Urinary bladder (tissue), 4 donors: ENCODE measurements around the gene CYP26A1. TPM values are rescaled to one million over a fixed set of nuclear protein-coding genes. Genes with fewer than 3 reads are reported as not detected.

Source experiments
- DNase-seq: peaks from one replicate; pipeline ENCODE4 v3.0.0-alpha.2; 2015; ENCODE audit errors: extremely low spot score
- H3K27ac ChIP-seq: one replicate; pipeline ENCODE4 v1.5.1; 2013; ENCODE audit warnings: low read depth, mild to moderate bottlenecking, moderate library complexity
- H3K36me3 ChIP-seq: one replicate; pipeline ENCODE4 v1.6.1; 2013; ENCODE audit warnings: mild to moderate bottlenecking, moderate library complexity; ENCODE audit not compliant: insufficient read depth
- H3K4me1 ChIP-seq: one replicate; pipeline ENCODE4 v1.6.1; 2013; ENCODE audit warnings: mild to moderate bottlenecking, moderate library complexity; ENCODE audit not compliant: insufficient read depth
- H3K4me3 ChIP-seq: one replicate; pipeline ENCODE4 v1.5.1; 2013; ENCODE audit warnings: low read depth, low read length
- WGBS: extraction: QIAGEN DNeasy Blood & Tissue Kit; methylation state at CpG from one replicate; pipeline ENCODE4 v1.1.7; 2013; 5-methylcytosine and 5-hydroxymethylcytosine counted together
- polyA plus RNA-seq: library from polyadenylated mRNA; stranded (reverse); fragments of 200-250 nt; gene quantifications from one replicate; pipeline ENCODE4 v1.2.3, GENCODE V29; 2013
- total RNA-seq: library from RNA; depleted of rRNA; stranded (reverse); fragments of >200 nt; gene quantifications from one replicate; pipeline ENCODE4 v1.2.3, GENCODE V29; 2014
- donor health status: healthy with polysubstance abuse.
- donor health status: healthy.

The CYP26A1 gene, protein sequence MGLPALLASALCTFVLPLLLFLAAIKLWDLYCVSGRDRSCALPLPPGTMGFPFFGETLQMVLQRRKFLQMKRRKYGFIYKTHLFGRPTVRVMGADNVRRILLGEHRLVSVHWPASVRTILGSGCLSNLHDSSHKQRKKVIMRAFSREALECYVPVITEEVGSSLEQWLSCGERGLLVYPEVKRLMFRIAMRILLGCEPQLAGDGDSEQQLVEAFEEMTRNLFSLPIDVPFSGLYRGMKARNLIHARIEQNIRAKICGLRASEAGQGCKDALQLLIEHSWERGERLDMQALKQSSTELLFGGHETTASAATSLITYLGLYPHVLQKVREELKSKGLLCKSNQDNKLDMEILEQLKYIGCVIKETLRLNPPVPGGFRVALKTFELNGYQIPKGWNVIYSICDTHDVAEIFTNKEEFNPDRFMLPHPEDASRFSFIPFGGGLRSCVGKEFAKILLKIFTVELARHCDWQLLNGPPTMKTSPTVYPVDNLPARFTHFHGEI
- not detected for total RNA-seq
- polyA plus RNA-seq: not detected

DNA sequence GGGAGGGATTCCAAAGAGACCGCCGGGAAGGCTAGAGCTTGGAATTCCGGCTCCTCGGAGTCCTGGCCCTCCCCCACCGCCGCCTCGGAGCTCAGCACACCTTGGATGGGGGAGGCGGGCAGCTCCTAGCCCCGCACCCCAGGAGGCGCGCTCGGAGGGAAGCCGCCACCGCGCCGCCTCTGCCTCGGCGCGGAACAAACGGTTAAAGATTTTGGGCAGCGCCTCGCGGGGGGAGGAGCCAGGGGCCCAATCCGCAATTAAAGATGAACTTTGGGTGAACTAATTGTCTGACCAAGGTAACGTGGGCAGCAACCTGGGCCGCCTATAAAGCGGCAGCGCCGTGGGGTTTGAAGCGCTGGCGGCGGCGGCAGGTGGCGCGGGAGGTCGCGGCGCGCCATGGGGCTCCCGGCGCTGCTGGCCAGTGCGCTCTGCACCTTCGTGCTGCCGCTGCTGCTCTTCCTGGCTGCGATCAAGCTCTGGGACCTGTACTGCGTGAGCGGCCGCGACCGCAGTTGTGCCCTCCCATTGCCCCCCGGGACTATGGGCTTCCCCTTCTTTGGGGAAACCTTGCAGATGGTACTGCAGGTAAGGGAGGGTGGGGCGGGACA lies at the start of gene CYP26A1:
Gene CYP26A1 (plus strand): TSS at position 355 of the 608 bp plus-strand sequence. CDS start 42 bp downstream, at position 397.
- no peak for DNase-seq
- Histone ChIP-seq H3K4me3 (peak within 1 kb of the TSS; percentile 29), H3K27ac (no peak within 1 kb of the TSS), H3K4me1 (peaks cover 4% of the 10 kb centered on the region), H3K36me3 (no peaks in the 10 kb centered on the region)
- WGBS: under 1% methylated on average over 52 of the region's 52 CpGs

DNA sequence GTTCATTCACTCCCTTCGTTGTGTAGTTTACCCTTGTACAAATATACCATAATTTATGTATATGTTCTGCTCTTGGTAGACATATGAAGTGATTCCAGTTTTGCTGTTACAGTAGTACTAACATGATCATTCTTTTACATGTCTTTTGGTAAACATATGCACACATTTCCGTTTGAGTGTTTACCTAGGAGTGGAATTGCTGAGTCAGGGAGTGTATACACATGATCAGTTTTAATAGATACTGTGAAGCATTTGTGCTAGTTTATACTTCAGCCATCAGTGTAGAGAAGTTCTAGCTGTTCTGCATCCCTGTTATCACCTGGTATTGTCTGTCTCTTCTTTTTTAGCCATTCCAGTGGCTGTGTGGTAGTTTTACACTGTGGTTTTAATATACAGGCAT lies 47.6 kb upstream of the CYP26A1 start:
- Histone ChIP-seq H3K4me3 (no peak overlapping the region), H3K4me1 (no peaks in the 10 kb centered on the region), H3K27ac (no peak overlapping the region), H3K36me3 (no peaks in the 10 kb centered on the region)
- WGBS: 63% methylated on average over 2 of the region's 2 CpGs
- DNase-seq: no peak

DNA sequence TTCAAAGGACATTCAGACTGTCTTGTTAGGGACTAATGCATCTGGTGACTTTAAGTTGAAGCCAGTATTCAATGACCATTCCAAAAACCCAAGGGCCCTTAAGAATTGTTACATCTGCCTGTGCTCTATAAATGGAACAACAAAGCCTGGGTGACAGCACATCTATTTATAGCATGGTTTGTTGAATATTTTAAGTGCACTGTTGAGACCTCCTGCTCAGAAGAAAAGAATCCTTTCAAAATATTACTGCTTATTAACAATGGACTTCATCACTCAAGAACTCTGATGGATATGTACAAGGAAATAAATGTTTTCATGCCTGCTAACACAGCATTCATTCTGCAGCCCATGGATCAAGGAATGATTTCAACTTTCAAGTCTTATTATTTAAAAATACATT lies 46.2 kb upstream of the CYP26A1 start:
- Histone ChIP-seq H3K36me3 (no peaks in the 10 kb centered on the region), H3K4me1 (no peaks in the 10 kb centered on the region), H3K27ac (no peak overlapping the region), H3K4me3 (no peak overlapping the region)
- DNase-seq: no peak

DNA sequence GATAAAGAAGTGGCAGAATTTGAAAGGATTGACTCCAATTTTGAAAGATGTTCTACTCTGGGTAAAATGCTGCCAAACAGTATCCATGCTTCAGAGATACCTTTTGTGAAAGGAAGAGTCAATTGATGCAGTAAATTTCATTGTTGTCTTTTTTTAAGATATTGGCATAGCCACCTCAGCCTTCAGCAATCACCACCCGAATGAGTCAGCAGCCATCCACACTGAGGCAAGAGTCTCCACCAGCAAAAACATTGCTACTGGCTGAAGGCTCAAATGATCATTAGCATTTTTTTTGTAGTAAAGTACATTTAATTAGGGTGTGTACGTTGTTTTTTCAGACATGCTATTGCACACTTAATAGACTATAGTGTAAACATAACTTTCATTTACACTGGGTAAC lies 44.8 kb upstream of the CYP26A1 start:
- WGBS: 84% methylated on average over 2 of the region's 2 CpGs
- Histone ChIP-seq H3K4me1 (no peaks in the 10 kb centered on the region), H3K36me3 (no peaks in the 10 kb centered on the region), H3K4me3 (no peak overlapping the region), H3K27ac (no peak overlapping the region)
- DNase-seq: no peak

DNA sequence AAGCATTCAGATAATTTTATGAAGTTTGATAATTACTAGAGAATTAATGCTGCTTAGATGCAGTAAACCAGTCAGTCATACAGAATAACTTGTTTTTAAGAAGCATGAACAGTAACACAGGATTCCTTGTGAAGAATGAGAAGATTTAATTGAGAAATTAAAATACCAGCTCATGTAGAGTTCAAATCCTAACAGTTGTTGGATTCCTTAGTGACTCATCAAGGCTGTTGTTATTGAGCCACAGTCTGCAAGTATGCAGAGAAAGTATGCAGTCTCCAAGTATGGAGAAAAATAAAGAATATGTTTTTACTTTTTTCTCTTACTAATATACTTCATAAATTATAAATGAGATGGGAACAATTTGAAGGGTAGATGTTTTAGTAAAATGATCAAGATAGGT lies 43.3 kb upstream of the CYP26A1 start:
- Histone ChIP-seq H3K4me3 (no peak overlapping the region), H3K4me1 (no peaks in the 10 kb centered on the region), H3K36me3 (no peaks in the 10 kb centered on the region), H3K27ac (no peak overlapping the region)
- DNase-seq: no peak

DNA sequence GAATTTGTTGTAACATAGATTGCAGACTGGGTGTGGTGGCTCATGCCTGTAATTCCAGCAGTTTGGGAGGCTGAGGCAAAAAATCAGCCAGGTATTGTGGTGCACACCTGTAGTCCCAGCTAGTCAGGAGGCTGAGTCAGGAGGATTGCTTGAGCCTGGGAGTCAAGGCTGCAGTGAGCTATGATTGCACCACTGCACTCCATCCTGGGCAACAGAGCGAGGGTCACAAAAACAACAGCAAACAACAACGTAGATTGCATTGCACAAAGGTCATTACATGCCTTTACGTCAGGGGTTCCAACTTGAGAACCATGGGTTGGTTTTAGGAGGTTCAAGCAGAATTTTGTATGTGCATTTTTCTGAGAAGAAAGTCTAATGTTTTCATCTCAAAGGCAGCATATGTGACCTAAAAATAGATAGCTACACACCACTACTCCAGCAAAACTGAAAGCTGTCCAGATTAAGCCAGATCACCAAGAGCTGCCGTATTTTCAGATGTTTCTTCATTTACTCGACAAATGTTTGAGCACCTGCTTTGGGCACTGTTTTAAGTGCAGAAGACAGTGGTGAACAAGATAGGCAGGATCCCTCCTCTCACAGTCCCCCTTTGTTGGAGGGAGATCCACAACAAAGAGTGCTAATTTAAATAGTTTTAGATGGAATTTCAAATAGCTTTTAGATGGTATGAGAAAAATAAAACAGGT lies 41.4 kb upstream of the CYP26A1 start:
- no peaks in the 10 kb centered on the region for H3K36me3 ChIP-seq
- DNase-seq: no peak
- no peaks in the 10 kb centered on the region for H3K4me1 ChIP-seq
- H3K27ac ChIP-seq: no peak overlapping the region
- H3K4me3 ChIP-seq: no peak overlapping the region
- 86% methylated on average over 5 of the region's 5 CpGs for WGBS

DNA sequence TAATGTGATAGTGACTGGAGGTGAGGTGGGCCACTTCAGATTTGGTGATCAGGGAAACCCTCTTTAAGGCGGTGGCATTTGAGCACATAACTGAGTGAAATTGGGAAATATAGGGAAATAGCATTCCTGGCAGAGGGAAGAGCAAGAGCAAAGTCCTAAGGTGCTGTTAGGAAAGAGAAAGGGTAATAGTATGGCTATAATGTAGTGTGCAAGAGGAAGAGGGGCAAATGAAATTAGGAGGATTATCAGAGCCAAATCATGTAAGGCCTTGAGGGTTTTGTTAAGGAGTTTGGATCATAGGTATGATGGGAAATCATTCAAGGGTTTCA lies 40.9 kb upstream of the CYP26A1 start:
- Histone ChIP-seq H3K27ac (no peak overlapping the region), H3K4me1 (no peaks in the 10 kb centered on the region), H3K36me3 (no peaks in the 10 kb centered on the region), H3K4me3 (no peak overlapping the region)
- DNase-seq: no peak
- 97% methylated on average over 1 of the region's 1 CpG for WGBS

DNA sequence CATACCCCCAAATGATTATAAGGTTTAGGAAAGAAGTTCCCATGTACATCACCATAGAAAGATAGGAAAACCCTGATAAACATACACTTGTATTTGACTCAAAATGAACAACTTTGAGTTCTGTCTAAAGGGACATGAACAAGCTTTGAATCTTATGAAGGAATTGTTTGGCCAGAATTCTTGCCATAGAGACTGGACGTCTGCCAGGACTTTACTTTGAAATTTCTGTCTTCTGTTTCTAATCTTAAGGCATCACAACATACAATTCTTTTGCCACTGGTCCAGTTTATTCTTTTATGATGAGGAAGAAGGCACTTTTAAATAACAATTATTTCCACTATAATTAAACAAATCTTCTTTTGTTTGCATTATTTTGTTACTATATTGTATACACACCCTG lies 39.3 kb upstream of the CYP26A1 start:
- Histone ChIP-seq H3K27ac (no peak overlapping the region), H3K4me3 (no peak overlapping the region), H3K4me1 (no peaks in the 10 kb centered on the region), H3K36me3 (no peaks in the 10 kb centered on the region)
- 16% methylated on average over 1 of the region's 1 CpG for WGBS
- no peak for DNase-seq

DNA sequence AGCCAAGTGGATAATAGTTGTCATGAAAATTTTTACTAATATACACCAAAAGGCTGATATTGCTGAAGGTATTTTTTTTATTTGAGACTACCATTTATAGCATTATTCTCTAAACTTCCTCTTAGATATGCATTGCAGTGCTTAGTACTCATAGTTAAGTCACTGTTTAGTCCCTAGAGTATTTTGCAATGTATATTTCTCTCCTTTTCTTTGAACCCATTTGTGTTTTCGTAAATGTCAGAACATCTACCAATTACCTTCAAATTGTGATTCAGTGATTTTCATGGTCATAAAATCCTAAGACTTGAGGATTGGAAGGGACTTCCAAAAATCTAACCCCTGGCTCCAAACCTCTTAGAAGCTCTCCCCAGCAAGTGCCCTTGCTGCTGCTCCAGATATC lies 34.6 kb upstream of the CYP26A1 start:
- 98% methylated on average over 1 of the region's 1 CpG for WGBS
- H3K4me3 ChIP-seq: no peak overlapping the region
- DNase-seq: no peak
- H3K36me3 ChIP-seq: no peaks in the 10 kb centered on the region
- H3K27ac ChIP-seq: no peak overlapping the region
- H3K4me1 ChIP-seq: no peaks in the 10 kb centered on the region

DNA sequence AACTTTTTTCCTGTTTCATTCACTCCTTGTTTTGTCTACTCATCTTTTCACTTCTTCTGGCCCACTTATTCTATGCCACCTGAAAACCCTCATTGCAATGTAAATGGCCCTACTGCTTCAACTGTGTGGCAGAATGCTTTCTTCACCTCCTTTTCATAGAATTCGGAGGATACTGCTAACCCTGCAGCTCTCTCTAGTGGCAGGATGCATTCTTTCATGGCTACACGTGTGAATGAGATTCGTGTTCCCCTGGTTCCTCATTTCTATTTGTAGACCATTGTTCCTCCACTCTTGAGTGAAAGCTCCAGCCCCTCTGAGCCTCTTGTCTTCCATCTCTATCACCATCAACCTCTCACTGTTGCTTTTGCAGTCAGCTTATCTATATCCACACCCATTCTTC lies 34.0 kb upstream of the CYP26A1 start:
- Histone ChIP-seq H3K4me3 (no peak overlapping the region), H3K27ac (no peak overlapping the region), H3K36me3 (no peaks in the 10 kb centered on the region), H3K4me1 (no peaks in the 10 kb centered on the region)
- no peak for DNase-seq
- WGBS: 34% methylated on average over 3 of the region's 3 CpGs

DNA sequence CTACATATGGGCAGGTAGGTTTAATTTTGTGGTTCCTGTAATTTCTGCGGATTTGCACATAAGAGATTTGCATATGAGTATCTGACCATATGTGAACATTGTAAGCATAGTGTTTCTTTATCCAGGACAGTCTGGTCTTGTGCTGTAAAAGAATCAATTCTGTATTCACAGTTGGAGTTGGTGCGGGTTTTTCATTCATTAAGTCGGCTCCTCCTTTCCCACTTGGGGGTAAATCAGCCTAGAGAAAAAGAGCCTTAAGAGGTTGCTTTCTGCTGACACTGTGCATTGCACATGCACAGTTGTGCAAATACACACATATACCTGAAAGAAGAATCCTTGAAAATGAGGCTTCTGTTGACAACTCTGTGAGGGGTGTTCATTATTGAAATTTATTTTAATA lies 19.2 kb upstream of the CYP26A1 start:
- H3K36me3 ChIP-seq: no peaks in the 10 kb centered on the region
- no peak overlapping the region for H3K4me3 ChIP-seq
- no peak for DNase-seq
- H3K27ac ChIP-seq: no peak overlapping the region
- WGBS: 87% methylated on average over 3 of the region's 3 CpGs
- no peaks in the 10 kb centered on the region for H3K4me1 ChIP-seq

DNA sequence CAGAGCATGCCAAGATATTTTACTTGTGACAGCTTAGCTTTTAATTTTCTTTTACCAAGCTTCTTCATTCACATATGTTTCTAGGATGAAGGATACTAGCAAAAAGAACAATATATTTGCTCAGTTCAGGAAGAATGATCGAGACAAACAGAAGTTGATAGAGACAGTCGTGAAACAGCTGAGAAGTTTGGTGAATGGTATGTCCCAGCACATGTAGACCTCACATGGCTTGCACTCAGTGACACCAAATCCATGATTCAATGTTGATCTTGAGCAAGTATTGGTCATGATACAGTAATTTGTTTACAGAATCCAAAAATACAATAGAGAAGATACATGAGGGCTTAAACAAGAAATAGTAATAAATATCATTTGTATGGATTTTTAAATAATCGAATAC lies 15.6 kb upstream of the CYP26A1 start:
- Histone ChIP-seq H3K4me3 (no peak overlapping the region), H3K36me3 (no peaks in the 10 kb centered on the region), H3K4me1 (no peaks in the 10 kb centered on the region), H3K27ac (no peak overlapping the region)
- WGBS: 96% methylated on average over 3 of the region's 3 CpGs
- no peak for DNase-seq

DNA sequence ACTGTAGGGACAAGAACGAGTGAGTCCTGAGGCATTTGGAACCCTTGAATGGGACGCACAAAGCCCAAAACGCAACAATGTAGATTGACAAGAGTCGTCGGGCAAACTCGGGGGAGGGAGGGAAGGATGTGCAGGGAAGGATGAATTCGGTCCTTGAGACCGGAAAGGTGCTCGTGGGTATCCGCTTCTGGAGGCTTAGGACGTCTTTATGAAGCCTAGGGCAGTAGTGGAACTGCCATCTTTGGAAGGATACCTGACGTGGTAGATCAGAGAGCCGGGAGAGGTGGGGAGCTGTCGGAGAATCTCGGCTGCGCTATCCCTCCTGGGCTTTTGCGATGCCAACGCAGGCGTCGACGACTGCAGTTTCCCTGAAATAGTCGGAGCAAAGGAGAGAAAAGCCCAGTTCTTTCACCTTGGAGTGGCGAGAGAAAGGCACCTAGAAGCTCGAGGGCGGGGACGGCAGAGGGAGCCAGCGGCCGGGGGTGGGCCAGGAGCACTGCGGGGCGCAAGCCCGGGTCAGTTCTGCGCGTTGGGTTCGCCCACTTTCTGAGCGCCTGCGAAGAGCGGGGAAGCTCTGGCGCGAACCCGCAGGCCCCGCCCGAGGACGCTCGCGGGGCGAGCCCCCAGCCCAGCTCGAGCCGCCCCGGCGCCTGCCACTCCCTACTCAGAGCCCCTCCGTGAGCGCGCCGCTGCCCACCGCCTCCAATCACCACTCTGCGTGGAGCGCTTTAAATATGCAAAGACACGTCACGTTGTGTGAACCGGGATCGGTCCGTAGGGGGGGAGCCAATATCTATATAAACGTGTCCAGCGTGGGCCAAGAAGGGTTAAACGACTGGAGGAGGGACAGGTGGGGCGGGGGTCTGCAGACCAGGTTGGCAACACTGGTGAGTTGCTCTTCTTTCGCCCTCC lies 13.5 kb upstream of the CYP26A1 start, which contains the start of gene CYP26C1:
Gene CYP26C1 (plus strand): TSS at position 824 of the 912 bp plus-strand sequence. CDS start 466 bp downstream, outside the sequence.
- peaks cover 1% of the 10 kb centered on the region for H3K4me1 ChIP-seq
- H3K4me3 ChIP-seq: no peak within 1 kb of the TSS
- DNase-seq: no peak
- WGBS: 28% methylated on average over 67 of the region's 67 CpGs
- H3K27ac ChIP-seq: no peak within 1 kb of the TSS
- no peaks in the 10 kb centered on the region for H3K36me3 ChIP-seq
